NT2/D1 (cell line): ENCODE results near the gene NPAS2.

Experiments
- YY1 ChIP-seq: IDR thresholded peaks from 2 replicates; pipeline ENCODE4 v1.6.1; 2011; ENCODE audit not compliant: insufficient read length, insufficient read depth
- ZNF274 ChIP-seq: IDR thresholded peaks from 2 replicates; pipeline ENCODE4 v1.6.1; 2011; ENCODE audit warnings: mild to moderate bottlenecking, low read depth, low read length

- TF ChIP-seq ZNF274 = no peak
- TF ChIP-seq YY1 = no peak
Observed at GRCh38 chr2:100786297-100786658, 33.7 kb upstream of the NPAS2 start.
